HCT116 (cell line): ENCODE data around the gene NCOA5. TPM values are rescaled to one million over a fixed set of nuclear protein-coding genes. Genes with fewer than 3 reads are reported as not detected.
A peak's percentile ranks its signal among the peaks of the same experiment; 100 is the strongest.

ENCODE experiments used
- ATAC-seq: fragments of 200-7000 bp; cut with Tn5 transposase; 2 replicates; pipeline ENCODE4 v1.9.1; 2020; ENCODE audit warnings: mild to moderate bottlenecking, moderate library complexity
- BruUV-seq: library from RNA; stranded (reverse); fragments of 400-500 nt; replicated peaks from 2 replicates; lab custom pipeline; 2021; lab: Mats Ljungman, UMichigan
- CTCF ChIA-PET: fragments of 300-600 bp; sonication (Branson Sonifier 250); formaldehyde crosslinking; loops from one replicate; lab custom pipeline; 2021; ENCODE audit warnings: antibody characterized with exemption; lab: Charles Lee
- POLR2A ChIA-PET: fragments of 300-600, 350-600 bp; sonication (Branson Sonifier 250); formaldehyde crosslinking; loops from one replicate; lab custom pipeline; 2021; ENCODE audit warnings: antibody characterized with exemption; lab: Charles Lee
- RAD21 ChIA-PET, 2 experiments: fragments of 300-600 bp; sonication (Branson Sonifier 250); formaldehyde crosslinking; loops; one replicate each; lab custom pipeline; 2023; ENCODE audit warnings: low total read pairs in 2 of 2; ENCODE audit not compliant: uncharacterized antibody in 2 of 2, unreplicated experiment in 2 of 2, low non-redundant PET in 1 of 2; lab: Charles Lee
- DNase-seq: peaks from one replicate; pipeline ENCODE4 v3.0.0-alpha.2; 2010; ENCODE audit warnings: low read depth, low spot score
- H2AFZ ChIP-seq: fragments of 200-600 bp; shearing (Covaris generic), sonication (generic); 2 replicates; pipeline ENCODE4 v1.6.1; 2017; ENCODE audit warnings: low read depth, mixed run types, mixed read lengths, antibody characterized with exemption, low read length; ENCODE audit not compliant: poor library complexity, severe bottlenecking
- H3K27ac ChIP-seq: 2 replicates; pipeline ENCODE4 v1.5.1; 2012; ENCODE audit warnings: low read depth, low read length
- H3K27me3 ChIP-seq: fragments of 200-600 bp; sonication (generic); 2 replicates; pipeline ENCODE4 v1.6.1; 2016; ENCODE audit warnings: mixed run types, low read length, mixed read lengths; ENCODE audit not compliant: insufficient read depth
- H3K36me3 ChIP-seq, 2 experiments: fragments of 200-500 bp in 1 of 2; fragments of 200-600 bp in 1 of 2; sonication (Bioruptor generic) in 1 of 2; sonication (generic) in 1 of 2; 2 replicates each; pipeline versions ENCODE4 v1.5.1 to v1.6.1; 2014 to 2016; ENCODE audit warnings: low read length in 2 of 2, inconsistent platforms in 1 of 2, mixed read lengths in 1 of 2, mixed run types in 1 of 2; ENCODE audit not compliant: insufficient read depth in 2 of 2, control insufficient read depth in 1 of 2
- H3K4me1 ChIP-seq, 2 experiments: fragments of 200-600 bp in 1 of 2; sonication (generic) in 1 of 2; 2 replicates each; pipeline versions ENCODE4 v1.5.1 to v1.6.1; 2012 to 2017; ENCODE audit warnings: low read length in 2 of 2, inconsistent platforms in 1 of 2, mild to moderate bottlenecking in 1 of 2, mixed read lengths in 1 of 2, mixed run types in 1 of 2, moderate library complexity in 1 of 2; ENCODE audit not compliant: insufficient read depth in 2 of 2, control insufficient read depth in 1 of 2
- H3K4me2 ChIP-seq: fragments of 200-600 bp; sonication (generic); 2 replicates; pipeline ENCODE4 v1.6.1; 2017; ENCODE audit warnings: mixed run types, low read length, mixed read lengths
- H3K4me3 ChIP-seq, 2 experiments: fragments of 200-600 bp in 1 of 2; sonication (generic) in 1 of 2; replicated peaks in 1 of 2; 2 replicates each; pipeline ENCODE4 v1.5.1; 2011 to 2016; ENCODE audit warnings: low read length in 2 of 2, control low read depth in 1 of 2, low read depth in 1 of 2, mild to moderate bottlenecking in 1 of 2, mixed read lengths in 1 of 2, mixed run types in 1 of 2
- H3K79me2 ChIP-seq: fragments of 200-600 bp; sonication (generic); 2 replicates; pipeline ENCODE4 v1.6.1; 2017; ENCODE audit warnings: mild to moderate bottlenecking, mixed run types, low read length, moderate library complexity, mixed read lengths; ENCODE audit not compliant: insufficient read depth
- H3K9ac ChIP-seq: fragments of 200-600 bp; sonication (generic); 2 replicates; pipeline ENCODE4 v1.6.1; 2016; ENCODE audit warnings: low read length, mixed read lengths
- H3K9me2 ChIP-seq: fragments of 200-600 bp; sonication (generic), shearing (Covaris generic); 2 replicates; pipeline ENCODE4 v1.6.1; 2017; ENCODE audit warnings: mixed run types, mild to moderate bottlenecking, moderate library complexity; ENCODE audit not compliant: insufficient read depth
- H3K9me3 ChIP-seq, 2 experiments: fragments of 200-500 bp in 1 of 2; fragments of 200-600 bp in 1 of 2; sonication (Bioruptor generic) in 1 of 2; sonication (generic) in 1 of 2; 2 replicates each; pipeline ENCODE4 v1.6.1; 2014 to 2017; ENCODE audit warnings: low read length in 2 of 2, mixed read lengths in 2 of 2, inconsistent platforms in 1 of 2, low read depth in 1 of 2, mild to moderate bottlenecking in 1 of 2, mixed run types in 1 of 2, moderate library complexity in 1 of 2; ENCODE audit not compliant: control insufficient read depth in 1 of 2, insufficient read depth in 1 of 2
- H4K20me1 ChIP-seq: fragments of 200-600 bp; sonication (generic), shearing (Covaris generic); 2 replicates; pipeline ENCODE4 v1.6.1; 2017; ENCODE audit warnings: mixed run types, mild to moderate bottlenecking, moderate library complexity; ENCODE audit not compliant: insufficient read depth
- ATF3 ChIP-seq: IDR thresholded peaks from 2 replicates; pipeline ENCODE4 v1.6.1; 2012
- CTCF ChIP-seq, 3 experiments: fragments of 200-600 bp in 1 of 3; sonication (generic) in 1 of 3; IDR thresholded peaks in 2 of 3; conservative IDR thresholded peaks in 1 of 3; 2 replicates each; pipeline ENCODE4 v1.5.1; 2012 to 2017; ENCODE audit warnings: low read depth in 2 of 3, low read length in 2 of 3, antibody characterized with exemption in 1 of 3, borderline replicate concordance in 1 of 3, control low read depth in 1 of 3, mild to moderate bottlenecking in 1 of 3, mixed read lengths in 1 of 3, mixed run types in 1 of 3, moderate library complexity in 1 of 3; ENCODE audit not compliant: insufficient read depth in 1 of 3
- EGR1 ChIP-seq: IDR thresholded peaks from 2 replicates; pipeline ENCODE4 v1.6.1; 2012; ENCODE audit warnings: low read depth
- RAD21 ChIP-seq: IDR thresholded peaks from 2 replicates; pipeline ENCODE4 v1.6.1; 2012; ENCODE audit warnings: low read depth, mild to moderate bottlenecking
- SIN3A ChIP-seq: IDR thresholded peaks from 2 replicates; pipeline ENCODE4 v1.6.1; 2012; ENCODE audit warnings: low read depth
- intact Hi-C: fragments of 100-400 bp; cut with micrococcal nuclease; formaldehyde crosslinking; loops from 2 replicates; pipeline ENCODE4 v1.10.0; 2022
- total RNA-seq: library from RNA; stranded (reverse); gene quantifications from one replicate; pipeline ENCODE4 v1.2.1, GENCODE V29; 2021; ENCODE audit not compliant: unreplicated experiment

NCOA5 gene
- total RNA-seq, 1 experiment from 2014 or later: 31.6 TPM

- ATAC-seq: peak; percentile 61
- POLR2A ChIA-PET: no interaction called here
Measured at GRCh38 chr20:46011631-46012482, 77.9 kb downstream of the NCOA5 start.

More at GRCh38 chr20:46011631-46012482, 77.9 kb downstream of the NCOA5 start:
- no peaks in the 10 kb centered on the region for H3K9me2 ChIP-seq
- H3K36me3 ChIP-seq: no peaks in the 10 kb centered on the region
- no peaks in the 10 kb centered on the region for H3K27me3 ChIP-seq
- intact Hi-C loops: no loop called here
- H3K27ac ChIP-seq: no peak overlapping the region
- H4K20me1 ChIP-seq: no peaks in the 10 kb centered on the region
- no peak overlapping the region for H3K4me2 ChIP-seq
- ChIA-PET CTCF (interaction anchor here (1.1 to 2.4 kb wide), 3 partner anchors 11 to 42 kb away, joined by 6 to 9 read pairs (median 6); no protein-coding TSS in a partner anchor), RAD21 (no interaction called here)
- H3K4me3 ChIP-seq: no peak overlapping the region
- TF ChIP-seq CTCF (IDR thresholded peaks at IDR 0.05 in 2 of 3, conservative IDR thresholded peaks at IDR 0.05 in 1 of 3; ENCODE audit: borderline replicate concordance in 1 of 3, insufficient read depth in 1 of 3, low read depth in 2 of 3, low read length in 2 of 3) (peak; percentile 39 to 71 (median 59); a peak in 5 of 6 replicates), SIN3A (no peak), RAD21 (no peak), ATF3 (no peak), EGR1 (peak; percentile 48; the same call in 1 of the 2 replicates)
- no peaks in the 10 kb centered on the region for H3K9me3 ChIP-seq
- H2AFZ ChIP-seq: no peak overlapping the region
- H3K9ac ChIP-seq: no peak overlapping the region
- H3K79me2 ChIP-seq: no peaks in the 10 kb centered on the region
- BruUV-seq: no TSS peak
- peak; percentile 71 for DNase-seq
- H3K4me1 ChIP-seq: peaks cover 6 to 22% of the 10 kb centered on the region in 2 experiments; a peak in 3 of 4 replicates

Other genes starting within 250 kb of the NCOA5 start
- gene ACOT8, start 232.6 kb downstream of the NCOA5 start, total RNA-seq: 12.2 TPM
- gene ZSWIM3, start 232.3 kb downstream of the NCOA5 start, total RNA-seq: 1.8 TPM
- gene ZSWIM1, start 208.7 kb downstream of the NCOA5 start, total RNA-seq: 13.0 TPM
- gene SPATA25, start 202.3 kb downstream of the NCOA5 start, total RNA-seq: 0.42 TPM
- gene NEURL2, start 198.8 kb downstream of the NCOA5 start, total RNA-seq: 0.96 TPM
- gene CTSA, start 198.6 kb downstream of the NCOA5 start, total RNA-seq: 109 TPM
- gene PLTP, start 177.8 kb downstream of the NCOA5 start, total RNA-seq: 4.7 TPM
- 31.8 TPM for gene PCIF1, start 155.3 kb downstream of the NCOA5 start, total RNA-seq
- 20.8 TPM for gene ZNF335, start 117.8 kb downstream of the NCOA5 start, total RNA-seq
- 0.32 TPM for gene MMP9, start 81.1 kb downstream of the NCOA5 start, total RNA-seq
- 1.9 TPM for gene SLC12A5, start 60.7 kb downstream of the NCOA5 start, total RNA-seq
- 21.3 TPM for gene CD40, start 28.4 kb upstream of the NCOA5 start, total RNA-seq
- 1.8 TPM for gene CDH22, start 218.5 kb upstream of the NCOA5 start, total RNA-seq